WTC11 (cell line): ENCODE measurements around the gene TEX54.

Source experiments
- NFYB ChIP-seq: sonication (generic); formaldehyde crosslinking; conservative IDR thresholded peaks from 2 replicates; pipeline ENCODE4 v1.8.0; 2022; ENCODE audit warnings: low read depth, missing genetic modification reagents
- TF ChIP-seq, protein P1 (sequence below): sonication (generic); formaldehyde crosslinking; IDR thresholded peaks from 2 replicates; pipeline ENCODE4 v1.8.0; 2022; ENCODE audit warnings: missing genetic modification reagents
- TF ChIP-seq, protein P2 (sequence below): fragments of 200-600 bp; IDR thresholded peaks from 2 replicates; pipeline ENCODE4 v1.8.0; 2022; ENCODE audit warnings: antibody characterized with exemption

DNA sequence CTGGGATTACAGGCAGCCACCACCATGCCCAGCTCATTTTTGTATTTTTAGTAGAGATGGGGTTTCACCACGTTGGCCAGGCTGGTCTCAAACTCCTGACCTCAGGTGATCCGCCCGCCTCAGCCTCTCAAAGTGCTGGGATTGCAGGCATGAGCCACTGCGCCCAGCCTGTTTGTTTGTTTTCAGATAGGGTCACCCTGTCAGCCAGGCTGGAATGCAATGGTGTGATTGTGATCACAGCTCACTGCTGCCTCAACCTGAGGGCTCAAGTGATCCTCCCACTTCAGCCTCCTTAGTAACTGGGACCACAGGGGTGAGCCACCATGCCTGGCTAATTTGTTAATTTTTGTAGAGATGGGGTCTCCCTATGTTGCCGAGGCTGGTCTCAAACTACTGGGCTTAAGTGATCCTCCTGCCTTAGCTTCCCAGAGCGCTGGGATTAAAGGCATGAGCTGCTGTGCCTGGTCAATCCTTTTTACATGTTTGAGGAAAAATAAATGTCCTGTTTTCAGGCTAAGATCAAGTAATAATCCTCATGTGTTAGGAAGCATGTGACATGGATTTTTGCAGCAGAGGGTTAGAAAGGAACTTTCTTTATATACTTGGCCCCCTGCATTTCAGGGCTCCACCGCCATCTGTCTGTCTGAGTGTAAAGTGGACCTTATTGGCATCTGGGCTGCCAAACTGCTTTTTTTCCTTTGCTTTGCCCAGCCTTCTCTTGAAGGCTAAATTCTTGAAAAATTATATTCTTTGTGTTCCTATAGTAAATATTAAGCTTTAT, 43.2 kb upstream of the TEX54 start:
- TF ChIP-seq, protein P1, sequence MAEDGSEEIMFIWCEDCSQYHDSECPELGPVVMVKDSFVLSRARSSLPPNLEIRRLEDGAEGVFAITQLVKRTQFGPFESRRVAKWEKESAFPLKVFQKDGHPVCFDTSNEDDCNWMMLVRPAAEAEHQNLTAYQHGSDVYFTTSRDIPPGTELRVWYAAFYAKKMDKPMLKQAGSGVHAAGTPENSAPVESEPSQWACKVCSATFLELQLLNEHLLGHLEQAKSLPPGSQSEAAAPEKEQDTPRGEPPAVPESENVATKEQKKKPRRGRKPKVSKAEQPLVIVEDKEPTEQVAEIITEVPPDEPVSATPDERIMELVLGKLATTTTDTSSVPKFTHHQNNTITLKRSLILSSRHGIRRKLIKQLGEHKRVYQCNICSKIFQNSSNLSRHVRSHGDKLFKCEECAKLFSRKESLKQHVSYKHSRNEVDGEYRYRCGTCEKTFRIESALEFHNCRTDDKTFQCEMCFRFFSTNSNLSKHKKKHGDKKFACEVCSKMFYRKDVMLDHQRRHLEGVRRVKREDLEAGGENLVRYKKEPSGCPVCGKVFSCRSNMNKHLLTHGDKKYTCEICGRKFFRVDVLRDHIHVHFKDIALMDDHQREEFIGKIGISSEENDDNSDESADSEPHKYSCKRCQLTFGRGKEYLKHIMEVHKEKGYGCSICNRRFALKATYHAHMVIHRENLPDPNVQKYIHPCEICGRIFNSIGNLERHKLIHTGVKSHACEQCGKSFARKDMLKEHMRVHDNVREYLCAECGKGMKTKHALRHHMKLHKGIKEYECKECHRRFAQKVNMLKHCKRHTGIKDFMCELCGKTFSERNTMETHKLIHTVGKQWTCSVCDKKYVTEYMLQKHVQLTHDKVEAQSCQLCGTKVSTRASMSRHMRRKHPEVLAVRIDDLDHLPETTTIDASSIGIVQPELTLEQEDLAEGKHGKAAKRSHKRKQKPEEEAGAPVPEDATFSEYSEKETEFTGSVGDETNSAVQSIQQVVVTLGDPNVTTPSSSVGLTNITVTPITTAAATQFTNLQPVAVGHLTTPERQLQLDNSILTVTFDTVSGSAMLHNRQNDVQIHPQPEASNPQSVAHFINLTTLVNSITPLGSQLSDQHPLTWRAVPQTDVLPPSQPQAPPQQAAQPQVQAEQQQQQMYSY = no peak
- TF ChIP-seq NFYB (CRISPR knock-in tag) = no peak
- TF ChIP-seq, protein P2, sequence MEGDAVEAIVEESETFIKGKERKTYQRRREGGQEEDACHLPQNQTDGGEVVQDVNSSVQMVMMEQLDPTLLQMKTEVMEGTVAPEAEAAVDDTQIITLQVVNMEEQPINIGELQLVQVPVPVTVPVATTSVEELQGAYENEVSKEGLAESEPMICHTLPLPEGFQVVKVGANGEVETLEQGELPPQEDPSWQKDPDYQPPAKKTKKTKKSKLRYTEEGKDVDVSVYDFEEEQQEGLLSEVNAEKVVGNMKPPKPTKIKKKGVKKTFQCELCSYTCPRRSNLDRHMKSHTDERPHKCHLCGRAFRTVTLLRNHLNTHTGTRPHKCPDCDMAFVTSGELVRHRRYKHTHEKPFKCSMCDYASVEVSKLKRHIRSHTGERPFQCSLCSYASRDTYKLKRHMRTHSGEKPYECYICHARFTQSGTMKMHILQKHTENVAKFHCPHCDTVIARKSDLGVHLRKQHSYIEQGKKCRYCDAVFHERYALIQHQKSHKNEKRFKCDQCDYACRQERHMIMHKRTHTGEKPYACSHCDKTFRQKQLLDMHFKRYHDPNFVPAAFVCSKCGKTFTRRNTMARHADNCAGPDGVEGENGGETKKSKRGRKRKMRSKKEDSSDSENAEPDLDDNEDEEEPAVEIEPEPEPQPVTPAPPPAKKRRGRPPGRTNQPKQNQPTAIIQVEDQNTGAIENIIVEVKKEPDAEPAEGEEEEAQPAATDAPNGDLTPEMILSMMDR = no peak
